Measurements from ENCODE around the gene VHLL.
A peak's percentile ranks its signal among the peaks of the same experiment; 100 is the strongest.
"Not testable (repeated sequence)": the region's sequence is repeated elsewhere in the genome, so short reads cannot be mapped to it uniquely, and the experiment has no call there.

VHLL gene

DNA sequence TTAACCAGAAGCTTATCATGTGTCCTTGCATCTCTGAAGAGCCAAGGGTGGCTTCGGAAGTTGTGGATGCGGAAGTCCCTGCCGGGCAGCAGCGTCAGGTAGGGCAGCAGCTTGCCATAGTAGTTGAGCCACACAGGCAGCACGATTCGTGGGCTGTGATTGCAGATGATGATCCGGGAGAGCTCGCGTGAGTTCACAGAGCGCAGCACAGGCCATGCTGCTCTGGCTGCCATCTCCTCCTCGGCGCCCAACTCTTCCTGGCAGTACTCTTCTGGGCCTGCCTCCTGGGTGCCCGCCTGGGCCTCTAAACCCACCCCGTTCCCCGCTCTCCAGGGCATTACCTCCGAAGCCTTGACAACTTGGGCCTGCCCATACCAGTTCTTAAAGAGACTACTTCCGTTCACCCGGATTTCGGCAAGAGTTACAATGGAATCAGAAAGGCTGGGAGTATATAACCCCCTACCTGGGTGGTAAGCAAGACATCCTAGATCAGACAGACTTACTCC, at the start of gene VHLL:
TSS of gene VHLL (minus strand) at position 456 of the 506 bp plus-strand sequence. CDS start at position 338, 118 bp downstream.
- Histone ChIP-seq H3K4me1 (ENCODE audit: control insufficient read depth, insufficient read depth, low read length) (peaks cover 8% of the 10 kb centered on the region), H3K36me3 (ENCODE audit: control insufficient read depth, insufficient read depth, low read length) (peaks cover 15% of the 10 kb centered on the region), H3K9ac (ENCODE audit: low read length) (no peak within 1 kb of the TSS), H3K27ac (ENCODE audit: low read depth, low read length) (no peak within 1 kb of the TSS), H3K9me3 (ENCODE audit: control insufficient read depth, insufficient read depth, low read depth, low read length) (no peaks in the 10 kb centered on the region), H3K4me3 (ENCODE audit: low read depth, low read length) (no peak within 1 kb of the TSS), H3K27me3 (ENCODE audit: control insufficient read depth, insufficient read depth, low read length) (no peaks in the 10 kb centered on the region)

- Histone ChIP-seq H3K4me1 (ENCODE audit: control insufficient read depth, insufficient read depth, low read length) (no peaks in the 10 kb centered on the region), H3K36me3 (ENCODE audit: control insufficient read depth, insufficient read depth, low read length) (no peaks in the 10 kb centered on the region), H3K9me3 (ENCODE audit: control insufficient read depth, insufficient read depth, low read depth, low read length) (no peaks in the 10 kb centered on the region), H3K27ac (ENCODE audit: low read depth, low read length) (no peak overlapping the region), H3K9ac (ENCODE audit: low read length) (no peak overlapping the region), H3K27me3 (ENCODE audit: control insufficient read depth, insufficient read depth, low read length) (no peaks in the 10 kb centered on the region), H3K4me3 (ENCODE audit: low read depth, low read length) (no peak overlapping the region)
These were observed 48.2 kb upstream of the VHLL start for GRCh38 chr1:156347331-156347730.

DNA sequence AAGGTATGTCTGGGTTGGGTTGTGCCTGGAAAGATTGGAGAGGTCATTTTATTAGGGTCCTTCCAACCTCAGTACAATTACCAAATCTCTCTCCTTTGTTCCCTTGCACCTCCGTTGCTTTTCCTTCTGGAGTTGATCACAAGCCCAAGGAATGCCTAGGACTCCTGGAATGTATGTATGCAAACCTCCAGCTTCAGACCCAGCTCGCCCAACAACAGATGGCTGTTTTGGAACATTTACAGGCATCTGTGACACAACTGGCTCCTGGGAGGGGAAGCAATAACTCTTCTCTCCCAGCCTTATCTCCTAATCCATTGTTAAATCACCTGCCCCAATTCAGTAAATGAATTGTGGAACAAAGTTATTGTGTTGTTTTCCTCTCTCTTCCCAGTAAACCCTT, 47.5 kb upstream of the VHLL start:
- H3K36me3 ChIP-seq (ENCODE audit: control insufficient read depth, insufficient read depth, low read length), result no peaks in the 10 kb centered on the region
- H3K27me3 ChIP-seq (ENCODE audit: control insufficient read depth, insufficient read depth, low read length), result no peaks in the 10 kb centered on the region
- no peaks in the 10 kb centered on the region for H3K9me3 ChIP-seq (ENCODE audit: control insufficient read depth, insufficient read depth, low read depth, low read length)
- no peak overlapping the region for H3K27ac ChIP-seq (ENCODE audit: low read depth, low read length)
- no peak overlapping the region for H3K4me3 ChIP-seq (ENCODE audit: low read depth, low read length)
- H3K9ac ChIP-seq (ENCODE audit: low read length), result no peak overlapping the region
- no peaks in the 10 kb centered on the region for H3K4me1 ChIP-seq (ENCODE audit: control insufficient read depth, insufficient read depth, low read length)

DNA sequence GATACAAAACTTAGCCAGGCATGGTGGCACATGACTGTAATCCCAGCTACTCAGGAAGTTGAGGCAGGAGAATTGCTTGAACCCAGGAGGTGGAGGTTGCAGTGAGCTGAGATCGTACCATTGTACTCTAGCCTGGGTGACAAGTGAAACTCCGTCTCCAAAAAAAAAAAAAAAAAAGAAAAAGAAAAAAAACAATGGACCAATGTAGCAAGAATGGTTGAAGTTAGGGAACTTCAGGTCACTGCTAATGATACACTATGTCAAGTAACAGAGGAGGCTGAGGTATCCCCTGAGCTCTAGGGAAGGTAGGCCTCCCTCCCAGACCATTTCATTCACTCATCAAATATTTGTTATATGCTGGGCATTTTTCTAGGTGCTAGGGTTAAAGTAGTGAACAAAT, 46.9 kb upstream of the VHLL start:
- H3K9me3 ChIP-seq (ENCODE audit: control insufficient read depth, insufficient read depth, low read depth, low read length); H3K9ac ChIP-seq (ENCODE audit: low read length); H3K27me3 ChIP-seq (ENCODE audit: control insufficient read depth, insufficient read depth, low read length); H3K27ac ChIP-seq (ENCODE audit: low read depth, low read length); H3K4me3 ChIP-seq (ENCODE audit: low read depth, low read length); H3K4me1 ChIP-seq (ENCODE audit: control insufficient read depth, insufficient read depth, low read length); H3K36me3 ChIP-seq (ENCODE audit: control insufficient read depth, insufficient read depth, low read length): not testable (repeated sequence)

- Histone ChIP-seq H3K27me3 (ENCODE audit: control insufficient read depth, insufficient read depth, low read length) (no peaks in the 10 kb centered on the region), H3K27ac (ENCODE audit: low read depth, low read length) (no peak overlapping the region), H3K36me3 (ENCODE audit: control insufficient read depth, insufficient read depth, low read length) (no peaks in the 10 kb centered on the region), H3K4me3 (ENCODE audit: low read depth, low read length) (no peak overlapping the region), H3K9me3 (ENCODE audit: control insufficient read depth, insufficient read depth, low read depth, low read length) (no peaks in the 10 kb centered on the region), H3K9ac (ENCODE audit: low read length) (no peak overlapping the region), H3K4me1 (ENCODE audit: control insufficient read depth, insufficient read depth, low read length) (no peaks in the 10 kb centered on the region)
These were observed 45.3 kb upstream of the VHLL start for GRCh38 chr1:156344409-156344808.

GRCh38 chr1:156342166-156342955, 43.3 kb upstream of the VHLL start:
- Histone ChIP-seq H3K36me3 (ENCODE audit: control insufficient read depth, insufficient read depth, low read length) (no peaks in the 10 kb centered on the region; the same call in 1 of the 2 replicates), H3K27ac (ENCODE audit: low read depth, low read length) (no peak overlapping the region), H3K4me1 (ENCODE audit: control insufficient read depth, insufficient read depth, low read length) (no peaks in the 10 kb centered on the region), H3K9me3 (ENCODE audit: control insufficient read depth, insufficient read depth, low read depth, low read length) (no peaks in the 10 kb centered on the region), H3K4me3 (ENCODE audit: low read depth, low read length) (no peak overlapping the region), H3K27me3 (ENCODE audit: control insufficient read depth, insufficient read depth, low read length) (no peaks in the 10 kb centered on the region), H3K9ac (ENCODE audit: low read length) (no peak overlapping the region)

DNA sequence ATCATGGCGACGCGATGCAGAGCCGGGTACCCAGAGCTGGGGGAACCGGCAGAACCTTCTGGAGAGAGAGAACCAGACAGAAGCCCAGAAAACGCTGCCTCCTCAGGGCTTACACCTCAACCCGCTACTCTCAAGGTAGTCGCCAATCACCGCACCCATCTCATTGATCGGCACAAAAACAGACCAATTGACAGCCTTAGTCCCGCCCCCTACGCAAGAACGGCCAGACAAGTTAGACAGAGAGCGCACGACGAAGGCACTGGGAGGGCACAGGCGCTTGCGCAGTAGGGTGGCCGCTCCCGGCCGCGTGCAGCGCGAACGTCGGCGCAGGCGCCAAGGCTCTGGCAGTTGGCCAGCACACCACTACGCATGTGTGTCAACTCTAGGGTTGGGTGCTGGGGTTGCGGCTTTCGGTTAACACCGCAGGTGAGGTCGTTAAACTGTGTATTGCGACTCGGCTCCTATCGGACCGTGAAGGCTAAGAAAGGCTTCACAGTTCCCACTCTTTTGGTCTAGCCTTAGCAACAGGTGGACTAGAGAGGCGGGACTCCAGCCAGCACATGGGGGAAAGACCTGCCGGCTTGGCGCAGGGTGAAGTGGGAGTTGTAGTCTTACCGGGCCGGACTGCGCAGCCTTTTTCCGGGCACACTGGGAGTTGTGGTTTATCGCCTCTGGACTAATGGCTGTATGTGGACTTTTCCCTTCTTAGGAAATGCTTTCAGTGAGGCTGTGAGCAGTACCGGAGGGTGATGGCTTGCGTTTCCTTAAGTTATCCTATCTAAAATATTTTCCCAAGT, 39.3 kb upstream of the VHLL start, which contains the start of the genes CCT3 and TSACC:
TSS of gene CCT3 (minus strand) at position 113 of the 797 bp plus-strand sequence. CDS start at position 5, 108 bp downstream.
TSS of gene TSACC (plus strand) at position 347 of the 797 bp plus-strand sequence. CDS start 1,232 bp downstream, outside the sequence.
- Histone ChIP-seq H3K9ac (ENCODE audit: low read length) (peak within 1 kb of the TSS; percentile 95), H3K9me3 (ENCODE audit: control insufficient read depth, insufficient read depth, low read depth, low read length) (no peaks in the 10 kb centered on the region), H3K4me3 (ENCODE audit: low read depth, low read length) (peak within 1 kb of the TSS; percentile 72), H3K27me3 (ENCODE audit: control insufficient read depth, insufficient read depth, low read length) (no peaks in the 10 kb centered on the region), H3K36me3 (ENCODE audit: control insufficient read depth, insufficient read depth, low read length) (peaks cover 31% of the 10 kb centered on the region), H3K4me1 (ENCODE audit: control insufficient read depth, insufficient read depth, low read length) (peaks cover 3% of the 10 kb centered on the region; the same call in 1 of the 2 replicates), H3K27ac (ENCODE audit: low read depth, low read length) (peak within 1 kb of the TSS; percentile 21; the same call in 1 of the 2 replicates)

DNA sequence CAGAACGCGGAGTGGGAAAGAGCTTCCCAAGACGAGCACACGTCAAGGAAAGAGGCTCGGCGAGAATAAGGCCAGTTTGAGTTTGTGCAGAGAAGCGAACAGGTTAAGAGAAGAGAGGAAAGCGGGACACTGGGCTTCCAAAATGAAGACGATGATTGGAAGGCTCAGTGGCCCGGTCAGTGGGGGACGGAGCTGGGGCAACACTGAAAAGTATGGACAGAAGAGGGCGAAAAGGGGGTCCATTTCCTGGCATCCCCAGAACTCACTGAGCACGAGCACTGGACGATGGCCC, 38.7 kb upstream of the VHLL start:
- peaks cover 37% of the 10 kb centered on the region for H3K36me3 ChIP-seq (ENCODE audit: control insufficient read depth, insufficient read depth, low read length)
- H3K9ac ChIP-seq (ENCODE audit: low read length), result peak overlapping the region; percentile 95
- peak overlapping the region; percentile 10; the same call in 1 of the 2 replicates for H3K27ac ChIP-seq (ENCODE audit: low read depth, low read length)
- H3K9me3 ChIP-seq (ENCODE audit: control insufficient read depth, insufficient read depth, low read depth, low read length), result no peaks in the 10 kb centered on the region
- no peaks in the 10 kb centered on the region for H3K27me3 ChIP-seq (ENCODE audit: control insufficient read depth, insufficient read depth, low read length)
- peak overlapping the region; percentile 72 for H3K4me3 ChIP-seq (ENCODE audit: low read depth, low read length)
- H3K4me1 ChIP-seq (ENCODE audit: control insufficient read depth, insufficient read depth, low read length), result peaks cover 3% of the 10 kb centered on the region; the same call in 1 of the 2 replicates

- Histone ChIP-seq H3K4me1 (ENCODE audit: control insufficient read depth, insufficient read depth, low read length) (peaks cover 3% of the 10 kb centered on the region; the same call in 1 of the 2 replicates), H3K36me3 (ENCODE audit: control insufficient read depth, insufficient read depth, low read length) (peaks cover 42% of the 10 kb centered on the region), H3K4me3 (ENCODE audit: low read depth, low read length) (peak overlapping the region; percentile 72), H3K9ac (ENCODE audit: low read length) (peak overlapping the region; percentile 95), H3K27me3 (ENCODE audit: control insufficient read depth, insufficient read depth, low read length) (no peaks in the 10 kb centered on the region), H3K9me3 (ENCODE audit: control insufficient read depth, insufficient read depth, low read depth, low read length) (no peaks in the 10 kb centered on the region), H3K27ac (ENCODE audit: low read depth, low read length) (peak overlapping the region; percentile 10; the same call in 1 of the 2 replicates)
These were observed 38.2 kb upstream of the VHLL start for GRCh38 chr1:156337052-156337887.

DNA sequence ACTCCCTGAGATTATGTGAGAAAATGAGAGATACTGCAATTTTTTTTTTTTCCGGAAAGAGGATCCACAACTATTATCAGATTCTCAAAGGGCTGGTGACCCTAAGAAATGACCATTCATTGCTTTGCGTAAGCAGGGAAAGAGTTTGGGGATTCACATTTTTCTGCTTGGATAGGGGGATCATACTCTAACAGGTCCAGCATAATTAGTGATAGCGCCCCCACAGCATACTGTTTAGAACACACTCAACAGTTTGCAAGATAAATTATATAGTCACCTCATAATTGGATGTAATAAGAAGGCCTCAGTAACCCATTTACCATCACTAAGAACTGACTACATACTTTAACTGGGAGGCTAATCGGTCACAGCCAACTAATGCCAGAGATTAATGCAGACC, 37.1 kb upstream of the VHLL start:
- Histone ChIP-seq H3K36me3 (ENCODE audit: control insufficient read depth, insufficient read depth, low read length) (peaks cover 52% of the 10 kb centered on the region), H3K9ac (ENCODE audit: low read length) (no peak overlapping the region)

More for the DNA sequence above, 37.1 kb upstream of the VHLL start:
- peaks cover 3% of the 10 kb centered on the region; the same call in 1 of the 2 replicates for H3K4me1 ChIP-seq (ENCODE audit: control insufficient read depth, insufficient read depth, low read length)
- no peaks in the 10 kb centered on the region for H3K9me3 ChIP-seq (ENCODE audit: control insufficient read depth, insufficient read depth, low read depth, low read length)
- H3K27ac ChIP-seq (ENCODE audit: low read depth, low read length), result no peak overlapping the region
- H3K27me3 ChIP-seq (ENCODE audit: control insufficient read depth, insufficient read depth, low read length), result no peaks in the 10 kb centered on the region
- H3K4me3 ChIP-seq (ENCODE audit: low read depth, low read length), result peak overlapping the region; percentile 72

Data from HUES6 (cell line).